ENCODE results near the gene CAV1.

CAV1 gene

GRCh38 chr7:116532102-116532688 is 7.4 kb downstream of the CAV1 start:
- DNase-seq: no peak

GRCh38 chr7:116534790-116535189 is 10.0 kb downstream of the CAV1 start:
- no peak for DNase-seq

- no peak for DNase-seq
Measured at GRCh38 chr7:116535416-116535815, 10.6 kb downstream of the CAV1 start.

GRCh38 chr7:116538138-116538537 is 13.3 kb downstream of the CAV1 start:
- no peak for DNase-seq

GRCh38 chr7:116539879-116540278 is 15.0 kb downstream of the CAV1 start:
- DNase-seq: no peak

- no peak for DNase-seq
Measured at GRCh38 chr7:116540743-116541142, 15.9 kb downstream of the CAV1 start.

- no peak for DNase-seq
Measured at GRCh38 chr7:116541951-116542350, 17.1 kb downstream of the CAV1 start.

- DNase-seq: no peak
Measured at GRCh38 chr7:116542618-116543017, 17.8 kb downstream of the CAV1 start.

- DNase-seq: no peak
Measured at GRCh38 chr7:116543664-116544063, 18.8 kb downstream of the CAV1 start.

- no peak for DNase-seq
Measured at GRCh38 chr7:116544487-116544886, 19.7 kb downstream of the CAV1 start.

GRCh38 chr7:116545411-116545993 is 20.7 kb downstream of the CAV1 start:
- no peak for DNase-seq

GRCh38 chr7:116546054-116546453 is 21.2 kb downstream of the CAV1 start:
- no peak for DNase-seq

- DNase-seq: no peak
Measured at GRCh38 chr7:116546916-116547315, 22.1 kb downstream of the CAV1 start.

GRCh38 chr7:116547347-116547746 is 22.5 kb downstream of the CAV1 start:
- DNase-seq: no peak

- no peak for DNase-seq
Measured at GRCh38 chr7:116548506-116548905, 23.7 kb downstream of the CAV1 start.

GRCh38 chr7:116549370-116549769 is 24.5 kb downstream of the CAV1 start:
- DNase-seq: no peak

- DNase-seq: no peak
Measured at GRCh38 chr7:116551692-116552091, 26.9 kb downstream of the CAV1 start.

- no peak for DNase-seq
Measured at GRCh38 chr7:116552602-116553001, 27.8 kb downstream of the CAV1 start.

- DNase-seq: no peak
Measured at GRCh38 chr7:116553168-116553964, 28.5 kb downstream of the CAV1 start.

GRCh38 chr7:116554436-116554835 is 29.6 kb downstream of the CAV1 start:
- DNase-seq: no peak

- DNase-seq: no peak
Measured at GRCh38 chr7:116554911-116555310, 30.1 kb downstream of the CAV1 start.

GRCh38 chr7:116557066-116557585 is 32.3 kb downstream of the CAV1 start:
- no peak for DNase-seq

GRCh38 chr7:116557901-116558300 is 33.1 kb downstream of the CAV1 start:
- DNase-seq: no peak

Data from AML-193 (cell line).